NOMO-1 treated with DMSO at 0.1 percent for 48 hours (cell line): ENCODE data around the gene HPS5.

Experiments
- DNase-seq: peaks from one replicate; lab custom pipeline; 2025; ENCODE audit not compliant: unreplicated experiment; lab: John Stamatoyannopoulos, UW

Gene HPS5

DNA sequence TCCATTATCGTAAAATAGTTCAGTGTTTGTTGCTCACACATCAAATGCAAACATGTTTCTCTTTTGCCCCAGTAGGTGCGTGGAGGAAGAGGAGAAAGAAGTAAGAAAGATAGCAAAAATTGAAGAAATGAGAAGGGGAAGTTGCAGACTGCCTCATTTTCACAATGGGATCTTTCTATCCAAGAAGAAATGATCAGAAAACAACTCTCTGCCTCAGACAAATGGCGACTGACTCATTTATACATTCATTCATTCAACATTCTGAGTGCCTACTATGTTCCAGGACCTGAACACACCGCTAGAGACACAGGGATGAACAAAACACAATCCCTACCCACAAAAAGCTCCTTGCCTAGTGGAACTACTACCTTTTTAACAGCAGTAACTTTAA is 367 bp downstream of the HPS5 start:
- DNase-seq, result peak; percentile 67

DNA sequence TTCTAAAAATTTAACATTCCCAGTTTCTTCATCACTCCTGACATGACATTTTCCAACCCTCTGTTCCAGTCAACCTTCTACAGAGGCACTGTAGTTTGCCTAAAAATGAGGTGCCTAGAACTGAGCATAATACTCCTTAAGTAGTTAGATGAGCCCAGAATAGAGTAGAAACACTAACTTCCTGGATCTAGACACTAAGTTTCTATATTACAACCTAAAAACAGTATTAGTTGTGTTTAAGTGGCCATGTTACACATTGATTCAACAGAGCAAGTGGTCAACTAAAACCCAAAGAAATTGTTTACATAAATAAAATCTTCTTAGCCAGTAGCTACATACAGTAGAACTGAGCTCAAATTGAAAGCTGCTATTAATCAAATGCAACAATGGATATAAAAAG is 1.3 kb downstream of the HPS5 start:
- peak; percentile 30 for DNase-seq

DNA sequence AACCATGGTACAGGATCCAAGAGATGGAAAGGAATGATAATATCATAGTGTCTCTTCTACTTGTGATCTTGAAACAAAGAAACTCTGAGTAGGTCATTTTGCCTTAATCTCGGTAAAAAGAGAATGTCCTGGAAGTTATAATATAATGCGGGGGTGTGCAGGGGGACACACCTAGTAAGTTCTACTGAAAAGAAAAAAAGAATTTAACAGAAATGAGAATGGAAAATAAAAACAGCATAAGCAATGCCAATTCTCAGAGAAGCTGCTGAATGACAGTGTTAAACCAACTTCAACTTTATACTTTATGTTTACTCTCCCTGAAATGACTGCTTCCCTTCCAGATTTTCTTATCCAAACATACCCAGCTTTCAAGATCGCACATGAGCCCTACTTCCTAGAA is 2.0 kb downstream of the HPS5 start:
- no peak for DNase-seq

DNA sequence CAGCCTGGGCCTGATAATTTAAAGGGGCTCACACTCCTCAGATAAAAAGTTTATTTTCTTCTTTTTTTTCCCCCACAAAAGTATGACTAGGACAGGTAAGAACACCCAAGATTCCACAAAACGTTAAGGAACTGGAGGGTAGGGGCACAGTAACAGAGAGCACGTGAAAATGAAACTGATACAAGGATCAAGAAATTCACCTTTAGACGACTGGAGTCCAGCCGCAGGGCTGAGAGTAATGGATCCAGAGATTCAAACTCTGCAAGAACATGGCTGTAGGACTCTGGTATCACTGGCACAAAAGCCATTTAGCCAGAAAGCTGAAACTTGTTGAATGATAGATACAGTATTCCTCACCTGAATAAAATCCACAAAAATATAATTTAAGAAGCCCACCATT is 4.4 kb downstream of the HPS5 start:
- no peak for DNase-seq

DNA sequence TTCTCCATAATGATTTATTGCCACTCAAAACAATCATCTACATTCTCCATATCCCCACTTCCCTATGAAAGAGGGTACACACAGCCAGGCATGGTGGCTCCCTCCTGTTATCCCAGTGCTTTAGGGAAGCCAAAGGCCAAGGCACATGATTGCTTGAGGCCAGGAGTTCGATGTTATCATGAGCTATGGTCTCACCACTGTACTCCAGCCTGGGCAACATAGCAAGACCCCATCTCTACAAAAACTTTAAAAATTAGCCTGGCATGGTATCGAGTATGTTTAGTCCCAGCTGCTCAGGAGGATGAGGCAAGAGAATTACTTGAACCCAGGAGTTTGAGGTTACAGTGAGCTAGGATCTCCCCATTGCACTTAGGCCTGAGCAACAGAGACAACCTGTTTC is 6.0 kb downstream of the HPS5 start:
- no peak for DNase-seq

DNA sequence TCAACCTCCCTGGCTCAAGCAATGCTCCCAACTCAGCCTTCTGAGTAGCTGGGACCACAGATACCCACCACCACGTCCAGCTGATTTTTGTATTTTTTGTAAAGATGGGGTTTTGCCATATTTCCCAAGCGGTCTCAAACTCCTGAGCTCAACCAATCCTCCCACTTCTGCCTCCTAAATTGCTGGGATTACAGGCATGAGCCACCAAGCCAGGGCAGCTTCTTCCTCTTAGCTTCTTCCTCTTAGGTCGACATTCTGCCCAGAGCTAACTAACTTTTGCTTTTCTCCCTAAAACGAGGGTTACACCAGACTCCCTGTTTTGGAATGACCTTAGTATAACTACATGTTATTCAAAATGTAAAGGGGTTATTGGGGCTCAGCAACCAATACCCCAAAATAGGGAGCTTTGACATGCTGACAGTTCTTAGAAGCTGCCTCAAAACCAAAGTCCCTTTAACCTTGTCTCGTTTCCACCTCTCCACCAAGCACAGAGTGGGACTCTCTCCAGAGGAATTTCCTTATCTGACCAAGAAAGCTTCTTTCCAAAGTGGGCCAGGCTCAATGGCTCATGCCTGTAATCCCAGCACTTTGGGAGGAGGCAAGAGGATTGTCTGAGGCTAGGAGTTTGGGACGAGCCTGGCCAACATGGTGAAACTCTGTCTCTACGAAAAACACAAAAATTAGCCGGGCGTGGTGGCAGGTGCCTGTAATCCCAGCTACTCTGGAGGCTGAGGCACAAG is 7.0 kb downstream of the HPS5 start:
- DNase-seq, result no peak

DNA sequence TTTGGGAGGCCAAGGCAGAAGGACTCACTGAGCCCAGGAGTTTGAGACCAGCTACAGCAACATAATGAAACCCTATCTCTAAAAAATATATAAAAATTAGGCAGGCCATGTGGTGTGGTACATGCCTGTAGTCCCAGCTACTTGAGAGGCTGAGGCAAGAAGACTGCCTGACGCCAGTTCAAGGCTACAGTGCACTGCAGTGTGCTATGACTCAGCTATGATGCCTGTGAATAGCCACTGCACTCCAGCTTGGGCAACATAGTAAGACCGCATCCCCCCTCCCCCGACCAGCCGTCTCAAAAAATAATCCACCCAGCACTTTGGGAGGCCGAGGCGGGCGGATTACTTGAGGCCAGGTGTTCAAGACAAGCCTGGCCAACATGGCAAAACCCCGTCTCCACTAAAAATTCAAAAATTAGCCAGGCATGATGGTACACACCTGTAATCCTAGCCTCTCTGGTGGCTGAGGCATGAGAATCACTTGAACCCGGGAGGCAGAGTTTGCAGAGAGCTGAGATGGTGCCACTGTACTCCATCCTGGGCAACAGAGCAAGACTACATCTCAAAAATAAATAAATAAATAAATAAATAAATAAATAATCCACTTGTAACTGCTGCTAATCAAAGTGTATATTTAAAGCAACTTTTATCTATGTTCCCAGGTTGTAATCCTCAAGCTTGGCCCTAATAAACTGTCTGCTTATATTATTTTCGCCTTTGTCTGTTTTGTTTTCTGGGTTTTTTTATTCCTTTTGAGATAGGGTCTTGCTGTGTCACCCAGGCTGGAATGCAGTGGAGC is 7.8 kb downstream of the HPS5 start:
- DNase-seq, result no peak

DNA sequence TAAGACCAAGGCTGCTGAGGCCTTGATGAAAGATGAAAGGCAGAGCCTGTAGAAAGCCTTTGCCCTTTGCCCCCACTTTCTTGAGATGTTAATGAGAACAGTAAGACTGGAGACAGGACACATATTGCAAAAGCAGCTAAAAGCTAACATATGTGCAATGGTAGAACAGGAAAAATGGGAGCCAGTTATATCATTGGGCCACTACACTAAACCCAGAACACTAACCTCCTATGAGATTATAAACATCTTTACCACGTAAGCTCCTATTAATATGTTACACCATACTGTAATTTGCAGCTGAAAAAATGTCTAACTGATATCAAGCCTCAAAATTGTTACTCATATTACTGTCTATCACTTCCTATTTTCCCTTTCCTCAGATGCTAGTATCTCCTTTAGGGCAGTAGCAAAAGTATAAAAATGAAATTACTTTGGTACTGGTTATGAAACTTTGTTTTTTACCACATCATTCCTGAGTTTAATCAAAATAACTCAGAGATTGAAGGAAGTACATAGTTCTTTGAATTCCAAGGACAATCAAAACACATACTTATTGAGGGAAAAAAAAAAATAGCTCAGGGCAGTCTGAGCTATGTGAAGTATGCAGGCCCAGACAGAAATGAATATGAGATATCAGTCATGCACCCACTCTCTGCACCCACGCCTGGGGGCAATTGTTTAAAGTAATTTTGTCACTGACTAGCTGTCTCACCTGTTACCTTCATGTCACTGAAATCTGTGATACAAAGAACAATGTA is 9.1 kb downstream of the HPS5 start:
- peak; percentile 17 for DNase-seq

DNA sequence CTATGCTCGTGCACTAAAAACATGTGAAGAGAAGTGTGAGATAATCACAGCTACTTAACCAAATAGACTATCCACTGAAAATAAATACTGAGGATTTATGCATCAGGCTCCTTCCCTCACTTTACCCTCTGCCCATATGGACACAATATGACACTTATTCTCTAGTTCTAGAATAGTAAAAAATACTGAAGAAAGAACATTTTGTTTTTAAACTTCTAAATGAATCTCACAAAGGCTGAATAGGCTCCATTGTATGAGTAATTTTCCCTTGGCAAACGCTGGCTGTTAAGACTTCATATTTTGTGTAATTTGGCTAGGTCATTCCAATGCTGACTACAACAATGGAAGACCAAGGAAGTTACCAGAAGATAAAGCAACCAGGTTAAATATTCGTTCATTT is 9.9 kb downstream of the HPS5 start:
- DNase-seq, result no peak

DNA sequence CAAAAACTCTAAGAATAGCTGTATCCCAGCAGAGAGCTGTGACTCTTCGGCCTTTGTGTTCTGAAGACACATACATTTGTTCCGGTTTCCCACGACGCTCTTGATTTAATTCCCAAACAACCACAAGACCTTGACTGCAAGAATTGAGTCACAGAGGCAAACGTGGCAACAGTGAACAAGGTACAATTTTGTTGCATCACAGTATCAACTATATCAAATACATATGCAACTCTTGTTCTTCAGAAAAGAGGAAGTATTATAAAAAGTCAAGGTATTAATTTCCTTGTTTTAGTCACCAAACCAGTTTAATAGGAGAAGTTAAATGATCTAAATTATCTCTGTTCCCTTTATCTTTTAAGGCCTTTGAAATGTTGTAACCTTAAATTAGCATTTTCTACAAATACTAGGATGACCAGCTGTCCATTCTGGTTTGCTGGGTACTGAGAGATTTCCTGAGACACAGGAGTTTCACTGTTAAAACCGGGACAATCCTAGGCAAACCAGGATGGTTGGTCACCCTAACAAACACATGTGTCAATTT is 11.1 kb downstream of the HPS5 start:
- DNase-seq, result peak; percentile 97

DNA sequence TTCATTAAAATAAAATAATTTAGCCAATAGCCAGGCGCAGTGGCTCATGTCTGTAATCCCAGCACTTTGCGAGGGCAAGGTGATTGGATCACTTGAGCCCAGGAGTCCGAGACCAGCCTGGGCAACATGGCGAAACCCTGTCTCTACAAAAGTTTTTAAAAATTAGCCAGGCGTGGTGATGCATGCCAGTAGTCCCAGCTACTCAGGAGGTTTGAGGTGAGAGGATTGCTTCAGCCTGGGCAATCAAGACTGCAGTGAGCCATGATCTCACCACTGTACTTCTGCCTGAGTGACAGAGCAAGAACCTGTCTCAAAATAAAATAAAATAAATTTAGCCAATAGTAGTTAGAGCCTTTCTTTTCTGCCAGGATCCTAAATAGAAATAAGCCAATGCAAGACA is 12.2 kb downstream of the HPS5 start:
- no peak for DNase-seq

DNA sequence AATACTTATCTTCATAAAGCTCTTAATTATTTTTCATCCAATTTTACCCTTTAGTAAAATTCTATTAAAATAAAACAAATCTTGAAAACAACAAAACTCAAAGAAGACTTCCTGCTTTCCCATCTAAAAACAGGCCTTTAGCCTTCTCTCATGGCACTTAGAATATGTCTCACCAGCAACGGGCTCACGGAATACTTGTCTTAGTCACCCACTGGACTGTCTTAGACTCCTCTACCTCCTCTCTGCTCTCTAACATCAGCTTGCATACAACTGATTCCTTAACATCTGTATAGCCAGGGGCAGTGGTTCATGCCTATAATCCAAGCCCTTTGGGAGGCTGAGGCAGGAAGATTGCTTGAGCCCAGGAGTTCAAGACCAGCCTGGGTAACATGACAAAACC is 13.7 kb downstream of the HPS5 start:
- no peak for DNase-seq

DNA sequence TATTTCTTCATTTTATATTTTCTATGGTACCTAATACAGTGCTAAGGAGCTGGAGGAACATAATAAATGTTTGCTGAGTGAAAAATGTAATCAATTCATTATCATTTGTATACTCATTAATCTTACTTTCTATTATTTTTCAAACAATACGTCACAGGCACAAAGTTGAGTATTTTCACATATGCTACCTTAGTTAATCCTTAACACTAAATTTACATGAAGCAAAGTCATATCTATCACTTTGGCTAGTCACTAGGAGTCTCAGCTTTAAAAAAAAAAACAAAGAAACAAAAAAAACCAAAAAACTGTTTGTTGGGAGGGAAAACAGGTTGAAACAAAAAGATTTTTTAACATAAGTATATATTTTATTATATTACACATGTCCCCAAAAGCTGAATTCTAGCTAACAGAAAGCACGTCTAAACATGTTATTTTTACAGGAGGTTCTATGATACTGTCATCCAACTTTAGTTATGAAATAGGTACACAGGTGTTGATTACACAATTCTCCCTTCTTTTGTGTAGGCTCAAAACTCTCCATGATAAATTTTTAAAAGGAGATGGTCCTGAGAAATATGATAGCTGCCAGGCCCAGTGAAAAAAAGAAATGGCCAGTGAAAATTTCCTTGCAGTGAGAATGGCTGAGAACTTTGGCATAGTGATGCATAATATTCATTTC is 14.3 kb downstream of the HPS5 start:
- DNase-seq, result no peak

DNA sequence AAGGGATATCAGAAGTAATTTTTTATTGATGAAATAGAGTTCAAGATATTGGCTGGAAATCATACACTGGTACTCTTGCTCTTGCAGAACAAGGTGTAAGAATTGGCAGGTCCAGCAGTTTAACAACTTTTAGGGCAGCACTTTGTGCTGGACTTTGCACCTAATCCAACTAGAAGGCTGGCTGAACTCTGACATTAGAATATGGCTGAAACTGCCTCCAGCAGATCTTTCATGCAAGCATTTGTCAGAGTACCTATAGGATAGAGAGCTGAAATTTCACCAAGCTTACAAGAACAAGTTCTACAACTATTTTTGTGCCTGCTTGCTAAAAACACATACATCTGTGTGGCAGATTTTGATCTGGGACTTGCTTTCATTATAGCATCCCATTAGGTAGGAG is 17.2 kb downstream of the HPS5 start:
- DNase-seq, result no peak

DNA sequence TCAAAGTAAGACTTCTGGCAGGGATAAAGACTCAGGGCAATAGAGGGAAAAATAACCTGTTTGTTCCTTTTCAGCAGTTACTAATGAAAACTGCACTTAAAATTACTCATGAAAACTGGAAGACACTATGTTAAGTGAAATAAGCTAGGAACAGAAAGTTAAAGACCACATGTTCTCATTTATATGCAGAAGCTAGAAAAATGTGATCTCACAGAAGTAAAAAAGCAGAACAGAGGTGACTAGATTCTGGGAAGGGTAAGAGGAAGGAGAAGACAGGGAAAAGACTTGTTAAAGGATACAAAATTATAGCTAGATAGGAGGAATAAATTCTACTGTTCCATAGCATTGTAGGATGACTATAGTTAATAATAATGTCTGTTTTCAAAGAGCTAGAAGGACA is 22.2 kb downstream of the HPS5 start:
- no peak for DNase-seq

DNA sequence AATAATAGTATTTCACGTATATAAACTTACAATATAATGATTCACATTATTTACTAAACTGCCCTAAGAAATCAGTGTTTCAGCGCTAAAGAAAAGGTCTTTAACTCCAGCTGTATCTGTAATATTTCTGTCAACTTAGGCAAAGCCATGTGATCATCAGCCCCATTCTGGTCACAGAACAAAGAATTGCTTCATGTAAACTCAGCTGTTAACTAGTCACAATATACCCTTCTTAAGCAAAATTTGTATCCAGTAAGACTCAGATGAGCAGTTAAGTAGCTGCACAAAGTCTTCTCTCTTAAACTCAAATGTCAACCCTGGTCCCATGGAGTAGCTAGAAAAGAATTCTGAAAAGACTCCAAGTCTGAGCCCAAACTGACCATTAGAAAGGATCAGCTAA is 26.6 kb downstream of the HPS5 start:
- DNase-seq, result no peak

DNA sequence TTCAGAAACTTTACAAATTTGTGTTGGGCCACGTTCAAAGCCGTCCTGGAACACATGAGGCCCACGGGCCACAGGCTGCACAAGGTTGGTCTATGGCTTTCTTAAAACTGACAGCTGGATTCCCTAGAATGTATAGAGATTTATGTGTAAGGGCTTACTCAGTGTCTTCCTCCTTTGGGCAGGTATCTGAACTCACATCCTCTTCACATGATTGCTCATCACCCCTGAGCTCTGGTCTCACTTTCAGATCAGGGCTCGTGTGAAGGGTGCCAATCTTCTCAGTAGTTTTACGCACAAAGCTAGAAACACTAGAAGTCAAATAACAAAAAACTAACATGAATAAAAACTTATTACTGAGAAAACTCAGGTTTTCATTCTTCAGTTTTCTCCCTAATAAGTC is 27.1 kb downstream of the HPS5 start:
- DNase-seq, result no peak

DNA sequence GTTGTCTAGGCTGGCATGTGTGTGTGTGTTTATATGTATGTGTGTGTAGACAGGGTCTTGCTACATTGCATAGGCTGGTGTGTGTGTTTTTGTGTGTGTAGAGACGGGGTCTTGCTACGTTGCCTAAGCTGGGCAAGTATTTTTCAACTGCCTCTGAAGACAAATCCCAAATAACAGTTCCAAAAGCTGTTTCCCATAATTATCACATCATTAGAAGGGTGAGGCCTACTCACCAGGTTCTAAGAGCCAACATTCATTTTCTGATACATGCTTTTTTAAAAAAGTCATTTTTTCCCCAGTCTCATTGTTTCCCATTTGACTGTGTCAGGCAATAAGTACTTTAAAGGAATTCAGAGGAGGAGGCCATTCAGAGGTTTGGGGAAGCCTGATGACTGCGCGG is 33.0 kb downstream of the HPS5 start:
- no peak for DNase-seq

DNA sequence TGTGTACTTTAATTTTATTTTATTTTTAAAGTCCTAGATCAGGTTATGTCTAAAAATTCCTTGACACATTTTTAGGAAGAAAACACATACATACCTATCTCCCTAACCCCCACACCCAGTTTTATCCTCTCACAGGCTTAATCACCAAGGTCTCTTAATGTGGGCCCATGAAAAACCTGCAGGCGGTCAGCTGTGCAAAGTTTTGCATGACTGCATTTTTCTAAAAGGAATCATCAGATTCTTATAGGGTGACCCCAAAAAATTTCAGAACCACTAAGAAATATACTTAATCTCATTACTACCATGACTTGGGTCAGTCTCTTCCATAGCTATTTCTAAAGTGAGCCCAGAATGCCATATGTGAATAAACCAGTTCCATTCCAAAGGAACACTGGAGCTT is 36.1 kb downstream of the HPS5 start:
- DNase-seq, result no peak

DNA sequence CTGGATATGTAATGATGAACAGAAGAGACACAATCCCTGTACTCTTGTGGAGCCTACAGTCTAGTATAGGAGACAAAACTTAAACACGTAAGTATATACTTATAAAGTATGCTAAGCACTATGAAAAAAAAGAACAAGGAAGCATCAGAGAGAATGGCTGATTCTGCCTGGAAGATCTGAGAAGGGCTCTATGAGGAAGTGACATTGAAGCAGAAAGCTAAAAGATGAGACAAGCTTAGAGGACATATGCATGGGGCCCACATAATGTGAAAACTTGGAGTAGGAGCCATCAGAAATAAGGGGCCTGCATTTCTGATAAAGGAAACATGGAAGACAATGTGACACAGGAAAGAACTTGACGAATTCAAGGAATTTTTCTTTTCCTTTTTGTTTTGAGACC is 39.3 kb downstream of the HPS5 start:
- DNase-seq, result no peak

DNA sequence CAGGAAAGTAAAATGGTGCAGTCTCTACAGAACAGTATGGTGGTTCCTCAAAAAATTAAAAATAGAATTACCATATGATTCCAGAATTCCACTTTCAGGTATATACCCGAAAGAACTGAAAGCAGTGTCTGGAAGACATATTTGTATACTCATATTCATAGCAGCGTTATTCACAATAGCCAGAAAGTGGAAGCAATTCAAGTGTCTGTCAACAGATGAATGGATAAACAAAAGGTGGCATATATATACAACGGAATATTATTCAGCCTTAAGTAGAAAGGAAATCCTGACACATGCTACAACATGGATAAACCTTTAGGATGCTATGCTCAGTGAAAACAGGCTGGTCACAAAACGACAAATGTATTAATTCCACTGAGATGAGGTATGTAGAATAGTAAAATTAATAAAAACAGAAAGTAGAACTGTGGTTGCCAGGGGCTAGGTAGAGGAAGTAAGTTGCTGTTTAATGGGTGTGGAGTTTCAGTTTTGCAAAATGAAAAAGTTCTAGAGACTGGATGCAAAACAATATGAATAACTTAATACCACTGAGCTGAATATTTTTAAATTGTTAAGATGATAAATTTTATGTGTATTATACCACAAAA is 41.4 kb downstream of the HPS5 start:
- peak; percentile 63 for DNase-seq
